HG03457 (cell line): ENCODE measurements around the gene ATCAY.
"Not testable (repeated sequence)": the region's sequence is repeated elsewhere in the genome, so short reads cannot be mapped to it uniquely, and the experiment has no call there.

Source experiments
- ATAC-seq: cut with Tn5 transposase; IDR thresholded peaks from one replicate; pipeline ENCODE4 v1.9.1; 2021; ENCODE audit warnings: moderate number of reproducible peaks; ENCODE audit not compliant: unreplicated experiment

ATCAY gene

DNA sequence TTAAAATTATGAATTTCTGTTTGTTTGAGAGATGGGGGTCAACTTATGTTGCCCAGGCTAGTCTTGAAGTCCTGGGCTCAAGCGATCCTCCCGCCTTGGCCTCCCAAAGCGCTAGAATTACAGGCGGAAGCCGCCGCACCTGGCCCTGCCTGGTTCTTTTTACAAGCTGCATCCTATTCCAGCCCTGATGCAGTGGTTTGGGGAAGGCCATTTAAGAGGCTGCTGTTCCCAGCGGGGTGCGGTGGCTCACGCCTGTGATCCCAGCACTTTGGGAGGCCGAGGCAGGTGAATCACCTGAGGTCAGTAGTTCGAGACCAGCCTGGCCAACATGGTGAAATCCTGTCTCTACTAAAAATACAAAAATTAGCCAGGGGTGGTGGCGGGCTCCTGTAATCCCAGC is 87.5 kb downstream of the ATCAY start:
- not testable (repeated sequence) for ATAC-seq

DNA sequence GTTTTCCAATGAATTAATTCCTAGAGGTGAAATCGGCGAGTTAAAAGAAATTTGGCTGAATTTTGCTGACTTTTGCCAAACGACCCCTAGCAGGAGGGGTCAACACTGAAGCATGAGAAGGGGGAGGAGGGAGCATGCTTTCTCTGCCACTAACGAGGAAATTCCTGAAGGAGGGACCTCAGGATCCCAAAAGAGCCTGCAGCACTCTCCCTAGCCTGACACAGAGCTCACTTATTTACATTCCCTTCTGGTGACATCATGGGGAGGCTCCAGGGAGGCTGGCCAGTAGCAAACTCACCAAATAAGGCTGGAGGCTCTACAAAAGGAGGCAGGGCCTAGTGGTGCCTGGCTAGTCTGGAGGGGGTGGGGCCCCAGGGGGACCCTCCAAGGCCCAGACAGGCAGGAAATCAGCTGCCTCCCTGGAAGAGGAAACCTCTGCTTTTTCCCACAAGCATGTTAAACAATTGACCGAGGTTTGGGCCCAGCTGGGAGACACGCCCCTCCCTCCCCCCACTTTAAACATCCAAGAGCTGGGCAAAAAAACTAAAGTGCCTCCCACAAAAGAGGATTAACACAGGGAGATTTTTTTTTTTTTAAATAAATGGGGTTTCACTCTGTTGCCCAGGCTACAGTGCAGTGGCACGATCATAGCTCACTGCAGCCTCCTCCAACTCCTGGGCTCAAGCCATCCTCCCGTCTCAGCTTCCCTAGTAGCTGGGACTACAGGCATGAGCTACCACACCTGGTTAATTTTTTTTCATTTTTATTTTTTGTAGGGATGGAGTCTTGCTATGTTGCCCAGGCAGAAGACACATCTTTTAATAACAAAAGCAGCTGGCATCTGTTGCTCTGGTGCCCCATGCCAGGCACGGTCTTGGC is 88.3 kb downstream of the ATCAY start:
- no peak for ATAC-seq

DNA sequence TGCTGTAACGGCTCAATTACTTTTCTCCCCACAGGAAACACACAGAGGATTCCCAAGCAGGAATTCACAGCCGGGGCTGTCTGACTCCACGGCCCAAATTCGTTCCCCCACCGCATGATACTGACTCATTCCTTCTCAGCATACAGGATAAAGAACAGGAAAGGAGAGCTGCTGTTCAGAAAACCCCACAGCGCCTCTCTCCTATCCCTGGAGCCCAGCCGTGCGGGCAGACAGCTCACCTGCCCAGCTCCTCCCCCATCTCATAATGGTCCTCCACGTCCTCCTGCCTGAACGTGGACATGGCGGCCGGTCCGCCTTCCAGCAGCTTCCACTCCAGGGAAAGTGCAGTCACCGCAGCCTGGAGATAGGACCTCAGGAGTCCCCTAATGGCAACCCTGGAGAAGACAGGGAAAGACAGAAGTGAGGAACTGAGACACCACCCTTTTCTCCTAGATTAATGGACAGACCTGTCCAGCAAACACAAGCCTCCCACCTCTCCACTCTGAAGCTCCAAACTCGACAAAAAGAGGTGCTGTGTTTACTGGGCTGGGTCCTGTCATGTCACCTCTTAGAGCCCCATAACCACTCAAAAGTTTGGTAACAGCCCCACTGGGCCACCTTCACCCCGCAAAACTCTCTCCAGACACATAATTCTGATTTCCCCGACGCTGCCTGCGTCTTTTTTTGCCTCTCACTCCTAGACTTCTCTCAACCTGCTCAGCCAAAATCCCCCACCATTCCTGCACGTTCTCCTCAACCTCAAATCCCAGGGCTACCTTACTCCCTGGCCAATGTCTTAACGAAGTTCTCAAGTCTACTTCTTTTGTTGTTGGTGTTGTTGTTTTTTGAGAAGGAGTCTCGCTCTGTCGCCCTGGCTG is 89.2 kb downstream of the ATCAY start:
- no peak for ATAC-seq

DNA sequence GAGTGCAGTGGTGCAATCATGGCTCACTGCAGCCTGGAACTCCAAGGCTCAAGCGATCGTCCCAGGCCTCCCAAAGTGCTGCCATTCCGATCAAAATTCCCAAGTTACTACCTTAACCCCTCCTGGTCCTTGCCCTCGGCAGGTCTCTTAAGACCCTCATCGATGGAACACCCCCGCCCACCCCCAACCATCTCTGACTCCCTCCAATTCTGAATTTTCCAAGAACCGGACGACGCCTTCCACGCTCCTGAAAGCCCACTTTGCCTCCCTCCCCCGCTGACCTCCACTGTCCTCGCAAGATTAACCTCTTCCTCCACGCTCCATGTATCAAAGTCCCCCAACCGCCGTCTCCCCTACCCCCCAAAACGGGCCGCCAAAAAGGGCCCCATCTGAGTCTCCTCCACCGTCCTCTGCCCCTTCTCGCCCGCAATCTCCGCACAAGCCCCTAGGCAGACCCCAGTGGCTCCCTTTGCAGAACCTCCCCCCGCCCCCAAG is 89.9 kb downstream of the ATCAY start:
- ATAC-seq: no peak

DNA sequence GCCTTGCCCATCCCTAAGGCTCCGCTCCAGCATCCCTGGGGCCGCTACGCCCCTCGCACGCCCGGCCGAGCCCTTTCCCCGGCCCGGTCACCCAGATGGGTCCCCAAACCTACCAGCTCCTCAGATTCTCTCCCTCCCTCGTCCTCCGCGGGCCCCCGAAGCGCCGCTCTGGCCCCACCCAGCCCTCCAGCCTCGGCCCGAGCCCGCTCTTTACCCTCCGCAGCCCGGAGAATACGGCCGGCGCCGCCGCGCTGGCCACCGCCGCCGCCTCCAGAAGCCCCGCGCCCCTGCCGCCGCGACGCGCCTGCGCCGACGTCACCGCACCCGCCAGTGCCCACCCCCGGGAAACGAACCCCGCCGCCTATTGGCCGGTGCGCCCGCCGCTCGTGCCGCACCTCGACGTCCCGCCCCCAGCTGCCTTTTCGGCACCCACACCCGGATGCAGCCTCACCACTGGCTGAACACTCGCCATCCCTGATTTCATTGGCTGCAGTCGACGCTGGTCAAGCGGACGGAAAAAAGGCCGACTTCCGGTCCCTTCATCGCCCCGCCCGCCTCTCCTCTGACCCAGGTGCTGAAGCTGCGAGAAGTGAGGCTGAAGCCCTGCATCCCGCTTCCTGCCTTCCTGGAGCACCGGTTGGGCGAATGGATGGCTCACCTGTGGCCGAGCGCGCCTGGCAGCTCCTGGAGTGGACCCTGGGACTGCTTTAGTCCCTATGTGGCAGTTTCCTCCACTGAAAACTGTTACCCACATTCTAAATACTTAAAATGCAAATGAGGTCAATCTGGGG is 90.5 kb downstream of the ATCAY start, which contains the start of gene DAPK3:
DAPK3 (minus strand) TSS at position 292 of the 791 bp plus-strand sequence. CDS start 1,364 bp downstream, outside the sequence.
- peak; percentile 85 for ATAC-seq

DNA sequence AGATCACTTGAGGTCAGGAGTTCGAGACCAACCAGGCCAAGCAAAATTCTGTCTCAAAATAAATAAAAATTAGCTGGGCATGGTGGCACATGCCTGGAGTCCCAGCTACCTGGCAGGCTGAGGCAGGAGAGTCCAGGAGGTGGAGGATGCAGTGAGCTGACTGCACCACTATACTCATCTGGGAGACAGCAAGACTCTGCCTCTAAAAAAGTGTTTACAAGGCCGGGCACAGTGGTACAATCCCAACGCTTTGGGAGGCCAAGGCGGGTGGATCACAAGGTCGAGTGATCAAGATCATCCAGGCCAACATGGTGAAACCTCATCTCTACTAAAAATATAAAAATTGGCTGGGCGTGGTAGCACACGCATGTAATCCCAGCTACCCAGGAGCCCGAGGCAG is 94.7 kb downstream of the ATCAY start:
- ATAC-seq: no peak

DNA sequence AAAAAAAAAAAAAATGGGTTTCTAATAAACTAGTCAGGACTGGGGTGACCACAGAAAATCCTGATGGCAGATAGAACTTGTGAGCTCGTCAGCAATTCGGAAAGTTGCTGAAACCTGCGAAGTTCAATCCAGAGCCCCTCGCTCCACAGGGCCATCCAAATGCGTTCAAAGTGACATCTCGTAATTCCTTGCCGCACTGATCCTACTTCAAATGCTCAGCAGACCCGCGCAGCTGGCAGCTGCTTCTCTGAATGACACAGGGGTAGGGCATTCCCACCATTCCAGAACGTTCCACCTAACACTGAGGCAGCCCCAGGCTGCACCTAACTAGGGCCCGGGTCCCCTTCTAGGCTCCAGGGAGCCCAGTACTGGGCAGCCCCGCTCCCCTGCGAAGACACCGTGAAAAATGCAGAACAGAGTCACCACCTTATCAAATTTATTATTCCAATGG is 95.2 kb downstream of the ATCAY start:
- ATAC-seq: no peak

DNA sequence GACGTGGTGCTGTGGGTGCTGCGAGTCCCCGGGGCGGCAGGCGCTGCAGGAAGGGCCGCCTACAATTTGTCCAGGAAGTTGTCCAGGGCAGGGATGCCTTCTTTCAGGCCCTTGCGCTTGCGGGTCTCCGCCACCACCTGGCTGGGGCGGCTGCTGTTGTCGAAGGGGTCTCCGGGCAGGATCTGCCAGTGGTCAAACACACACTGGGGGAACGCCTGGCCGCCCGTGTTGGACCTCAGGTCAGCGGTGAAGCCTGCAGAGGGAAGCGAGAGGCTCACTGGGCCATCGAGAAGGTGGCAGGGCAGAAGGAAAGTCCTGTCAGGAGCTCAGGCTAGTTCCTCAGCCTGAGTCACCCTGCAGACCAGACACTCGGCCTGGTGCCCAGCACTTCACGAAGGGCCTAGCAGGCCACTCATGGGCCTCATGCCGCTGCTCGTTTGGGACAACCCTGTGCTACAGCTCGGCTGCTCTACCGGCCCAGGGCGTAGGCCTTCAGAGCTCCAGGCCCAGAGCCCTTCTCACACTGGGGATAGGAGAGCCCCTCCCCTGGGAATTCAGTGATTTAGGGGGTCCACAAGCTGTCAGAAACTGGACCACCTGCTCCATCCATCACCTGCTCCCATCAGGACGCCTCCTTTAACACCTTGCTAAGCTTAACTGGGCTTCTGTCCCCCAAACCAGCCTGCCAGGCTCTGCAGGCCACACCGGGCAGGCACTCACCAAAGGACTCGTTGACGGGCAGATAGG is 96.2 kb downstream of the ATCAY start:
- ATAC-seq: no peak
